NK-92 treated with Interleukin-12 subunit alpha and Interleukin-12 subunit beta, amount 100 ng/mL, for 24 hours (cell line): ENCODE measurements around the gene KIAA1328.
"Not testable (repeated sequence)": the region's sequence is repeated elsewhere in the genome, so short reads cannot be mapped to it uniquely, and the experiment has no call there.

Source experiments
- DNase-seq: peaks from one replicate; lab custom pipeline; 2025; lab: John Stamatoyannopoulos, UW

The KIAA1328 gene

DNA sequence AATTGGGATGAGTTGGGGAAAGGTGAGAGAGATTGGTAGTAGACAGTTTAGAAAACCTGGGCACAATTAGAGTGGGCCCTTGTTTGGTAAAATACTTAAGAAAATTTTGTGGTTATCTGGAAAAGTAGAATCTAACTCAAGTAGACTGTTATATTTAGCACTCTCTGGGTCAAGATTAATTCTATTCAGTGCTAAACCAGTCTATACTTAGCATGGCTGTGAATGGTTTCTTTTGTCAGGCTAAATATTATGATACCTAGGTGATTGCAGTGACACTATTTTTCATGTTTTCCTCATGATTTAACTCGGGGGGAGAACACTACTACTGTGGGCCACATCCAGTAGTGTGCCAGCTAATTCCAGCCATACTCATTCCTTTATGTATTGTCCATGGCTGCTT lies 58.9 kb downstream of the KIAA1328 start:
- no peak for DNase-seq

GRCh38 chr18:36888778-36889177 lies 59.9 kb downstream of the KIAA1328 start:
- no peak for DNase-seq

DNA sequence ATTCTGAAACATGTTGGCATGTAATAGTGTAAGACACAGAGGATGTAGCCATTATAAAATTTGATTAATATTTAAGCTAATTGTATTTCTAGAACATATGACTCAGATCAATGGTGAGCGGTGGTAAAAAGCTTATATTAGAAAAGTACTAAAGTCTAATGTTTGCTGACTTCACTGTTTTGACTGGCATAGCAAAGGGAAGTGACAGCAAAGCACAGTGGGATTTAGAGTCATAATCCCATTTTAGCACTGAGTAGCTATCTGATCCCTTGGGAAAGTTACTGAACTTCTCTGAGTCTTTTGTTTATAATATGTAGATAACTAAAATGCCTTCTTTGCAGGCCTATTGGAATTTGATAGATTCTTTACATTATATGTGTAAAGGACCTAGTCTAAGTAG lies 60.4 kb downstream of the KIAA1328 start:
- DNase-seq = no peak

DNA sequence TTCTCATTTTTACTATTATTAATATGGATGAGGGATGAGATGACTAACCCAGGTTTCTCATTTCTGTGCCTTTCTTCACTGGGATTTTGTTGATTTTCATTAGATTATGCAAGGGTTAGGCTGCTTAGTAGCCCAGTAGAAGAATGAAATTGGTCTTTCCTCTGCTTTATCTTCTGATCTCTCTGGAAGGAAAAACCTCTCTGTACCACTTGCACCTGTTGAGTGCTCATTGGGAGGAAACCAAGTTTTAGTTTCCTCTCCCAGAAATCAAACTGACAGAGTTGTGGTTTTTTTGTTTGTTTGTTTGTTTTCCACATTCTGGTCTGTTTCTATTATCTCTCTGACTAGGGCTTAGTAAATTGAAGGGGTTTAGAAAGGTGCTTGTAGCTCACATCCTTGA lies 60.8 kb downstream of the KIAA1328 start:
- DNase-seq = no peak

DNA sequence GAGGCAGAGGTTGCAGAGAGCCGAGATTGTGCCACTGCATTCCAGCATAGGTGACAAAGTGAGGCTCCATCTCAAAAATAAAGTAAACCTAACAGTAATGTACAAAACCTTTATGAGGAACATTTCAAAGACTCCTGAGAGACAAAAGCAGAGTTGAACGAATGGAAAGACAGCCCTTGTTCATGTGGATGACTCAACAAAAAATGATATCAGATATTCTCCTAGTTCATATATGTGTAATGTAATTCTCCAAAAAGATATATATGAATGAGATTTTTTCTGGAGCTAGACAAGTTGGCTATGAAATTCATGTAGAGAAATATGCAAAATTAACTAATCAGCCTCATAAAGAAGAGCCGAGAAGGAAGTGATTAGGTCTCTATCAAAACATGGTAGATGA lies 61.7 kb downstream of the KIAA1328 start:
- DNase-seq = no peak

- no peak for DNase-seq
These were observed 64.3 kb downstream of the KIAA1328 start for GRCh38 chr18:36893227-36893626.

DNA sequence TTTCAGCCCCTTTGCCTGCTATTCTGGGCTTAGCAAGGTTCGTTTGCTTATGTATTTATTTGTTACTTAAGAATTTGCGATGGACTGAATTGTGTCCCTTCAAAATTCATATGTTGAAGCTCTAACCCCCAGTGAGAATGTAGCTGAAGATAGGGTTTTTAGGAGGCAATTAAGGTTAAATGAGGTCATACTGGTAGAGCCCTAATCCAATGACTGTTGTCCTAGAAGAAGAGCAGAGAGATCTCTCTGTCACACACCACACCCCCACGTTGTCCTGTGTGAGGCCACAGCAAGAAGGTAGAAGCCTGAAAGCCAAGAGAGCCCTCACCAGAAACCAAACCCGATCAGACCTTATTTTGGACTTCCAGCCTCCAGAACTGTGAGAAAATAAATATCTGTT lies 66.7 kb downstream of the KIAA1328 start:
- DNase-seq = no peak

DNA sequence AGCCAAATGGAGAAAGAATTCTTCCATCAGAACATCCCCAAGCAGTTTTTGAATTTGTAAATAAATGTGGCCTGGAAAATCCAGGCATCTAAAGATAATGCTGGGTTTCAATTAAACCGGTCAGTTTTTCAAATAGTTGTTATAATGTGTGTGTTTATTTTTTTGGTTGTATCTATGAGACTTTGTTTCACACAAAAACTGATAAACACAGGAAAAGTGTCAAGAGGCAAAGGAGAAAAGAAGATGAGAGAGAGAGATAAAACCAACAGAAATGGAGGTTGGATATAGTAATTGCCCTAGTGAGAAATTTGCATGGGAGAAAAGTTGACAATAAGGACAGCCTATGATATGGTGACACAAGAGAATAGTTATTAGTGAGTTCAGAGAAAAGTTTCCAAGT lies 68.3 kb downstream of the KIAA1328 start:
- no peak for DNase-seq

DNA sequence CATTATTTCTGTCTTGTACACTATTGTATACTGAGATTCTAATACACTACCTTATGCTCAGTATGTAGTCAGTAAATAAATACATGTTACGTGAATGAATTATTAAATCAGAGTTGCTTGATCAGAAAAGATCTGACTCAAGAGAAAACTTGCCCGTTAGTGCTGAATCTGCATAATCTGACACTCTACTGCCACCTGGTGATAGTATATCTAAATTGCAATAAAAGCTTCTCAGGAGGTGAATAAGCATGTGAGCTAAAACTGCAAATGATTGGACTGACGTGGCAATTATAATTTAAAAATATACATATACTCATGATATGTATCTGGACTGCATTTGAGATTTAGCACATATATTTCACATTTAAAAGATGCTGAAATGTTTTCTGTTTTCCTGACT lies 70.4 kb downstream of the KIAA1328 start:
- no peak for DNase-seq

DNA sequence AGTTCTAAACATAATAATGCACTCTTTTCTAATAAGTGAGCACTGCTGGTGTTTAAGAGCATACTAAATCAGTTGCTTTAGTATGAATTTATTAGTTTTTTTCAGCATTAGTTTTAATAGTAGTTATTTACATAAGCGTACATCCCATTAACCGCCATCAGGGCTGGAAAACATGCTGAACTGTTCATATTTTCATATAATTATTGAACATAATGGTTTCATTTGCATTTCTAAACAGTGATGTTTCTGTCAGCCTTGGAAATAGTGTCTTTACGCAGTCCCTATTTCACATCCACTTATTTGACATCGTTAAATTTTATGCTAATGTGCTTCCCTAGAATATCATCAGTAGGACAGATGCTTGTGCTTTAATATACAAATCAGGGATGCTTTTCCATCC lies 71.5 kb downstream of the KIAA1328 start:
- no peak for DNase-seq

GRCh38 chr18:36901277-36901701 lies 72.4 kb downstream of the KIAA1328 start:
- no peak for DNase-seq

DNA sequence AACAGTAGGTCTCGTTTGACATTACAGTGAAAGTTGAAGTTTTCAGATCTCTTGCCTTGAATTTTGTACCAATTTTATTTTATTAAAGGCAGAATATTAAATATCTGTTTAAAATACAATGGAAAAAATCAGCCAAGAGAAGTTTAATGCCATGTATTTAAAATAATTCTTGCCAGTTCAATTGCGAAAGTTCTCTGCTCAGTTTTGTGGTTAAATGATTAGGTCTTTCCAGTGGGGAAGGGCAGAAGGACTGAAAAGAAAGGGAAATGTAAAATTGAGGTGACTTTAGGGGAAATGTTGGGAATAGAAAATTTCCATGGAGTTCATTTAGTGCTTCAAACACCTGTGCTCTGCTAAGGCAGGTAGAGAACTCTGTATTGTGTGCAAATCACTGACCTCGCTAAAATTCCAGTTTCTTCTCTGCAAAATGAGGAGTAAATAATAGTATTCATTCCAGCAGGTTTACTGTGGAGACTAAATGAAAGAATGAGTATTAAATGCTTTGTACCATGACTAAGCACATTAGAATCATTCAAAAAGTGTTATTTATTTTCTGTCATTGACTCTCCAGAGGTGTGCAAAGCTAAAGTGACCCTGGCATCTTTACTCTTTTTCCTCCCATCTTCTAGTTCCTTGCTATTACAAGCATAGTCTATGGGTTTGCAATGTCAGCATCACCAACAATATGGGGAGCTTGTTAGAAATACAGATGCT lies 74.4 kb downstream of the KIAA1328 start:
- no peak for DNase-seq

GRCh38 chr18:36905571-36905970 lies 76.6 kb downstream of the KIAA1328 start:
- no peak for DNase-seq

- DNase-seq = not testable (repeated sequence)
These were observed 80.4 kb downstream of the KIAA1328 start for GRCh38 chr18:36909282-36909681.

- DNase-seq = no peak
These were observed 84.0 kb downstream of the KIAA1328 start for GRCh38 chr18:36912887-36913286.

DNA sequence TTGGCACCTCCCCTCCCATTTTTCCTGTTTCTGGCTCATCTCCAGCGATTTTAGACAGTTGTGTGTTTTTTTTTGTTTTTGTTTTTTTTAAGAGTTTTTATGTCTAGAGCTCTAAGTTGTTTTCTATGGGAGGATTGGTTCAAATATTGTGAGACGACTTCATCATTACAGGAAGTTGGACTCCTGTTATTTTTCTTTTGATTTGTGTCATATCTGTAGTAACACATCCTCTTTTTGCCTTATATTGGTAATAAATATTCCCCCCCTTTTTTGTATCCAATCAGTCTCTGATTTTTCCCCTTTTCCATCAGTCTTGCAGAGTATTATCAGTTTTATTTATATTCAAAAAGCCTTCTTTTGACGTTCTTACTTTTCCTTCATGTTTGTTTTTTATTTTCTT lies 89.0 kb downstream of the KIAA1328 start:
- DNase-seq = no peak

- DNase-seq = no peak
These were observed 100.7 kb downstream of the KIAA1328 start for GRCh38 chr18:36929601-36930000.

DNA sequence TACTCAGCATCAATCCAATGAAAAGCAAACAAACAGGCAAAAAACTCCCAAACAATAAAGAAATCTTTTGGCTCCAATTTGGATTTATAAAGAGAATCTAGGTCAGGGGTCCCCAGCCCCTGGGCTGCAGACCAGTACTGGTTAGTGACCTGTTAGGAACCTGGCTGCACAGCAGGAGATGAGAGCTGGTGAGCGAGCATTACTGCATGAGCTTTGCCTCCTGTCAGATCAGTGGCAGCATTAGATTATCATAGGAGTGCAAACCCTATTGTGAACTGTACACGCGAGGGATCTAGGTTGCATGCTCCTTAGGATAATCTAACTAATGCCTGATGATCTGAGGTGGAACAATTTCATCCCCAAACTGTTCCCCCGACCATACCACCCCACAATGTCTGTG lies 102.2 kb downstream of the KIAA1328 start:
- DNase-seq = no peak

DNA sequence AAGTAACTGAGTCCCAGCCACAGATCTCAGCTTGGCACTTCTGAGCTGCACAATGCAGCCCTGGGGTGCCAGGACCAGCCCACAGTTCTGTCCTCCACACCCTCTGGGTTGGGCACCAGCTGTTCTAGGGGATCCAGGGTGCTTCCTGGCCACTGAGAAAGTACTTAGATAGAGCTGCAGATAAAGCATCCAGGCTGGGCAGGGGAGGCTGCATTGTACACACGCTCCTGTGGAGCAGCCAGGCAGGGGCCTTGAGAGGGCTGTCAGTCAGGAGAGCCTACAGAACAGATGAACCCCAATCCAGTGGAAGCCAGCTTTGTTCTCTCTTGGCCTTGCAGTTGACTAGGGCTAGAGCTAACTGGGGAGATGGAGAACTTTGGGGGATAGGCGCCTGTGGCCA lies 104.6 kb downstream of the KIAA1328 start:
- no peak for DNase-seq

- no peak for DNase-seq
These were observed 106.0 kb downstream of the KIAA1328 start for GRCh38 chr18:36934884-36935283.

- DNase-seq = no peak
These were observed 113.3 kb downstream of the KIAA1328 start for GRCh38 chr18:36942264-36942663.

DNA sequence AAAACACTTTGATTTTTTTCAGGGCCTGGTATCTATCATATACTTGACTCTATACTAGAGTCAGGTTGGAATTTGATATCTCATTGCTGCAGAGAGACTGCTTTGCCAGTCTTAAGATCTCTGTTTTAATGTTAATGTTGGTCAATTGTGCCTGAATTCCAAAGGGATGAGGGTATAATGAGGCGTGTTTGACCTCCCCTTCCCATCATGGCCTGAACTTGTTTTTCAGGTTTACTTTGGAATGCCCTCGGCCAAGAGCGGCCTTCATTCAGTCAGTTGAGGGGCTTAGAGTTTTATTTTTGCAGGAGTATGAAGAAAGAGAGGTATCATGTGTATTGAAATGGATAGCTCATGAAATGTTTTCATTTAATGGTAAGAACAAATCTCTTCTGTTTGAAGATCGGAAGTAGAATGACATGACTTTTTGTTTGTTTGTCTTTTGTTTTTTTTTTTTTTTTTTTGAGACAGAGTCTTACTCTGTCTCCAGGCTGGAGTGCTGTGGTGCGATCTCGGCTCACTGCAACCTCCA lies 119.0 kb downstream of the KIAA1328 start:
- no peak for DNase-seq

DNA sequence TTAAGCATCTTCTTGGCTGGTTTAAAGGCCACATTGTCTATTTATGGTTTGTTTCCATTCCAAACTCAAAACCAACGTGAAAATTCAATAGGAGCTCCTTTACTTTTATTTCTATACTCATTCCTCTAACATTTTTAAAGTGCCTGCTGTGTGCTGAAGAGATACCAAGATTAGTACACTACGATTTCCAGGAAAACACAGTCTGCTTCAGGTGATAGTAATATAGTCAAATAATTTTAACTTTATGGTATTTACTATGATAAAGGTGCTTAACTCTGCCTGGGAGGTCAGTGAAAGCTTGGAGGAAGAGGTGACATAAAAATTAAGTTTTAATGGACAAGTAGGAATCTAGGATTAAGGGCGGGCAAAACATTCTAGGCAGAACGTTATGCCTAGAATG lies 121.4 kb downstream of the KIAA1328 start:
- DNase-seq = no peak

GRCh38 chr18:36950960-36951359 lies 122.0 kb downstream of the KIAA1328 start:
- DNase-seq = no peak
